ENCODE data around the gene SF3A2.

Gene SF3A2

DNA sequence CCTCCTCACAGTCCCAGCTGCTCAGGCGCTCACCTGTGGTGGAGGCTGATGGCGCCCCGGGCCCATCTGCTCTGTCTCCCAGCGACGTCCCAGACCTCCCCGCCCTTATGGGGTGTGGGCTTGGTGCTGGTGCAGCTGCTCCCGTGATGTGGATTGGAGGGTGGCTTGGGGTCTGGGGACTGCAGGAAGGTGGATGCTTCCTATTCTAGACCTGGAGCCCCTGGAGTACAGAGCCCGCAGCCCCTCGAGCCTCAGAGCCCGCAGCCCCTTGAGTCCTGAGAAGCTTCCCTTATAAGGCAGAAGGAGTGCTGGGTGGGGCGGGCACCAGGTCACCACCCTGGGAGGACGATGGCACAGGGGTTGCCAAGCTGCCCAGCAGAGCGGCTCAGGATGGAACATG, 41.3 kb upstream of the SF3A2 start:
- Histone ChIP-seq H3K4me1 (ENCODE audit: insufficient read depth, low read length, severe bottlenecking) (no peaks in the 10 kb centered on the region), H3K9me3 (ENCODE audit: low read length) (no peaks in the 10 kb centered on the region), H3K4me3 (ENCODE audit: low read depth, low read length, poor library complexity, severe bottlenecking) (no peak overlapping the region), H3K9me2 (ENCODE audit: low read depth, low read length) (no peaks in the 10 kb centered on the region), H3K9ac (ENCODE audit: low read length) (no peak overlapping the region), H3K79me2 (ENCODE audit: insufficient read depth, low read length) (no peaks in the 10 kb centered on the region), H3F3A (ENCODE audit: insufficient read depth, low read length) (no peaks in the 10 kb centered on the region), H3K4me2 (ENCODE audit: low read length) (no peak overlapping the region), H3K27me3 (ENCODE audit: insufficient read depth, low read length) (no peaks in the 10 kb centered on the region), H3K27ac (ENCODE audit: low read depth, low read length, poor library complexity, severe bottlenecking) (no peak overlapping the region), H4K20me1 (ENCODE audit: insufficient read depth, low read length) (no peaks in the 10 kb centered on the region), H2AFZ (ENCODE audit: low read length) (no peak overlapping the region), H3K36me3 (ENCODE audit: insufficient read depth, low read length) (peaks cover 4% of the 10 kb centered on the region; the same call in 1 of the 2 replicates)
- TF ChIP-seq EZH2 (IDR thresholded peaks at IDR 0.05; ENCODE audit: borderline replicate concordance, low read length): no peak
- TF ChIP-seq, protein P1, sequence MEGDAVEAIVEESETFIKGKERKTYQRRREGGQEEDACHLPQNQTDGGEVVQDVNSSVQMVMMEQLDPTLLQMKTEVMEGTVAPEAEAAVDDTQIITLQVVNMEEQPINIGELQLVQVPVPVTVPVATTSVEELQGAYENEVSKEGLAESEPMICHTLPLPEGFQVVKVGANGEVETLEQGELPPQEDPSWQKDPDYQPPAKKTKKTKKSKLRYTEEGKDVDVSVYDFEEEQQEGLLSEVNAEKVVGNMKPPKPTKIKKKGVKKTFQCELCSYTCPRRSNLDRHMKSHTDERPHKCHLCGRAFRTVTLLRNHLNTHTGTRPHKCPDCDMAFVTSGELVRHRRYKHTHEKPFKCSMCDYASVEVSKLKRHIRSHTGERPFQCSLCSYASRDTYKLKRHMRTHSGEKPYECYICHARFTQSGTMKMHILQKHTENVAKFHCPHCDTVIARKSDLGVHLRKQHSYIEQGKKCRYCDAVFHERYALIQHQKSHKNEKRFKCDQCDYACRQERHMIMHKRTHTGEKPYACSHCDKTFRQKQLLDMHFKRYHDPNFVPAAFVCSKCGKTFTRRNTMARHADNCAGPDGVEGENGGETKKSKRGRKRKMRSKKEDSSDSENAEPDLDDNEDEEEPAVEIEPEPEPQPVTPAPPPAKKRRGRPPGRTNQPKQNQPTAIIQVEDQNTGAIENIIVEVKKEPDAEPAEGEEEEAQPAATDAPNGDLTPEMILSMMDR (IDR thresholded peaks at IDR 0.05; ENCODE audit: low read length): no peak

DNA sequence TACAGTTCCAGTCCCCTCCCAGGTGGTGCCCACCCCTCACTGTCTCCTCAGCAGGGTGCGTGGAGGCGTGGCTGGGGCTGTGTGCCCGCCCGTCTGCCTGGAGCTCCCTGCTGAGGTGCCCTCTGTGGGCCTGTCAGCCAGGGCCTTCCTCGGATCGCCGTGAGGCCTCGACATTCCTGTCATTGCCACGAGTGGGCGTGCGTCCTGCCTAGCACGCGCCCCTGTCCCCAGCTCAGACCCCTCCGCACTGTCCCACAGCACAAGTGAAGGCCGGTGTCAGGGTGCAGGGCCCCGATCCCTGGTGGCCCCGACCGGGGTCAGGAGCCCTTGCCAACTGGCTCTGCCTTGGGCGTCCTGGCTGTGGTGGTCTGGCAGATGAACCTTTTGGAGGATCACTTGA, 40.7 kb upstream of the SF3A2 start:
- Histone ChIP-seq H3K27me3 (ENCODE audit: insufficient read depth, low read length) (no peaks in the 10 kb centered on the region), H3K9ac (ENCODE audit: low read length) (no peak overlapping the region), H3K9me2 (ENCODE audit: low read depth, low read length) (no peaks in the 10 kb centered on the region), H3K36me3 (ENCODE audit: insufficient read depth, low read length) (peaks cover 3% of the 10 kb centered on the region; the same call in 1 of the 2 replicates), H3F3A (ENCODE audit: insufficient read depth, low read length) (no peaks in the 10 kb centered on the region), H3K27ac (ENCODE audit: low read depth, low read length, poor library complexity, severe bottlenecking) (no peak overlapping the region), H3K4me3 (ENCODE audit: low read depth, low read length, poor library complexity, severe bottlenecking) (no peak overlapping the region), H3K4me2 (ENCODE audit: low read length) (no peak overlapping the region), H4K20me1 (ENCODE audit: insufficient read depth, low read length) (no peaks in the 10 kb centered on the region), H3K9me3 (ENCODE audit: low read length) (no peaks in the 10 kb centered on the region), H2AFZ (ENCODE audit: low read length) (no peak overlapping the region), H3K79me2 (ENCODE audit: insufficient read depth, low read length) (no peaks in the 10 kb centered on the region), H3K4me1 (ENCODE audit: insufficient read depth, low read length, severe bottlenecking) (no peaks in the 10 kb centered on the region)
- TF ChIP-seq, protein P1 (IDR thresholded peaks at IDR 0.05; ENCODE audit: low read length): no peak
- TF ChIP-seq EZH2 (IDR thresholded peaks at IDR 0.05; ENCODE audit: borderline replicate concordance, low read length): no peak

DNA sequence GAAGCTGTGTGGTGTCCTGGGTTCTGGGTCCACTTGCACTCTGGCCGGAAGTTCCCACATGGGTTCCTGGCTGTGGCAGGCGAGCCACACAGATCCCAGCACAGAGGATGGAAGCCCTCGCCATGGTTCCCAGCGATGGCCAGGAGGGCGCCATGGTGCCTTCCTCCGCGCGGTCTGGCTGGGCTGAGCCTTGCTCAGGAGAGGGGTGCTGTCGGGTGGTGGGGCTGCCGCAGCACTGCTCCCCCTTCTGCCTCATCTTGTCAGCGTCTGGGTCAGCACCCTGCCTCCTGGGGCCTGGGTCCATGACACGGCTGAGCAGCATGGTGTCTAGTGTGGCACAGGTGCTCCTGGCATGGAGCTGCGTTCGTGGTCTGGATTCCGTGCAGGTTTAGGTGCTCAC, 39.4 kb upstream of the SF3A2 start:
- no peak overlapping the region for H3K4me2 ChIP-seq (ENCODE audit: low read length)
- no peaks in the 10 kb centered on the region for H3K79me2 ChIP-seq (ENCODE audit: insufficient read depth, low read length)
- no peaks in the 10 kb centered on the region for H3K9me2 ChIP-seq (ENCODE audit: low read depth, low read length)
- no peak for TF ChIP-seq EZH2 (IDR thresholded peaks at IDR 0.05; ENCODE audit: borderline replicate concordance, low read length)
- no peak overlapping the region for H3K27ac ChIP-seq (ENCODE audit: low read depth, low read length, poor library complexity, severe bottlenecking)
- H3K27me3 ChIP-seq (ENCODE audit: insufficient read depth, low read length): no peaks in the 10 kb centered on the region
- no peaks in the 10 kb centered on the region; the same call in 1 of the 2 replicates for H3K36me3 ChIP-seq (ENCODE audit: insufficient read depth, low read length)
- no peaks in the 10 kb centered on the region for H3F3A ChIP-seq (ENCODE audit: insufficient read depth, low read length)
- no peaks in the 10 kb centered on the region for H3K4me1 ChIP-seq (ENCODE audit: insufficient read depth, low read length, severe bottlenecking)
- no peak overlapping the region for H2AFZ ChIP-seq (ENCODE audit: low read length)
- no peak overlapping the region for H3K4me3 ChIP-seq (ENCODE audit: low read depth, low read length, poor library complexity, severe bottlenecking)
- no peaks in the 10 kb centered on the region for H3K9me3 ChIP-seq (ENCODE audit: low read length)
- H4K20me1 ChIP-seq (ENCODE audit: insufficient read depth, low read length): no peaks in the 10 kb centered on the region
- no peak overlapping the region for H3K9ac ChIP-seq (ENCODE audit: low read length)

DNA sequence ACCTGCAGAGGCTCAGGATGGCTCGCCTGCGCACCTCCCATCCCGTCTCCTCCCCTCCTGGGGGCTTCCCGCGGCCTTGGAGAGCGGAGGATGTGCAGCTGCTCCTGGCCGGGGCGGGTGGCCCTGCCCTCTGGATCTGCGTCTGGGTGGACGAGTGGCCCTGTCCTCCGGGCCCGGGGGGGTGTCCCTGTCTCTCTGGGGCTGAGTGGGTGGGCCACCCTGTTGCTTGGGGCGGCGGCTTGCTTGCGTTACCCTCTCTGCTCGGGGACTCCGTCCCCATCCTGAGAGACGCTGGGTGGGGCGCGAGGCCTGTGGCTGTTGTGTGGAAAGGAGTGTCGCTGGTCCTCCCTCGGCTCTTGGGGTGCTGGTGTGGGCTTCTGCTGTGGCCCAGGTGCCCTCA, 38.3 kb upstream of the SF3A2 start:
- Histone ChIP-seq H3K9me3 (ENCODE audit: low read length) (no peaks in the 10 kb centered on the region), H3K9ac (ENCODE audit: low read length) (no peak overlapping the region), H3K27ac (ENCODE audit: low read depth, low read length, poor library complexity, severe bottlenecking) (no peak overlapping the region), H3K27me3 (ENCODE audit: insufficient read depth, low read length) (no peaks in the 10 kb centered on the region), H2AFZ (ENCODE audit: low read length) (no peak overlapping the region), H3K4me1 (ENCODE audit: insufficient read depth, low read length, severe bottlenecking) (no peaks in the 10 kb centered on the region), H3K4me3 (ENCODE audit: low read depth, low read length, poor library complexity, severe bottlenecking) (no peak overlapping the region), H3K79me2 (ENCODE audit: insufficient read depth, low read length) (no peaks in the 10 kb centered on the region), H3K36me3 (ENCODE audit: insufficient read depth, low read length) (no peaks in the 10 kb centered on the region; the same call in 1 of the 2 replicates), H4K20me1 (ENCODE audit: insufficient read depth, low read length) (no peaks in the 10 kb centered on the region), H3K4me2 (ENCODE audit: low read length) (no peak overlapping the region), H3K9me2 (ENCODE audit: low read depth, low read length) (no peaks in the 10 kb centered on the region), H3F3A (ENCODE audit: insufficient read depth, low read length) (no peaks in the 10 kb centered on the region)
- no peak for TF ChIP-seq EZH2 (IDR thresholded peaks at IDR 0.05; ENCODE audit: borderline replicate concordance, low read length)
- TF ChIP-seq, protein P1 (IDR thresholded peaks at IDR 0.05; ENCODE audit: low read length): no peak
